Measurements from ENCODE around the gene ASB9. TPM values are rescaled to one million over a fixed set of nuclear protein-coding genes. Genes with fewer than 3 reads are reported as not detected.

ASB9 gene
- total RNA-seq, 2 donors from 2014 or later: 0.20 to 0.46 TPM

DNA sequence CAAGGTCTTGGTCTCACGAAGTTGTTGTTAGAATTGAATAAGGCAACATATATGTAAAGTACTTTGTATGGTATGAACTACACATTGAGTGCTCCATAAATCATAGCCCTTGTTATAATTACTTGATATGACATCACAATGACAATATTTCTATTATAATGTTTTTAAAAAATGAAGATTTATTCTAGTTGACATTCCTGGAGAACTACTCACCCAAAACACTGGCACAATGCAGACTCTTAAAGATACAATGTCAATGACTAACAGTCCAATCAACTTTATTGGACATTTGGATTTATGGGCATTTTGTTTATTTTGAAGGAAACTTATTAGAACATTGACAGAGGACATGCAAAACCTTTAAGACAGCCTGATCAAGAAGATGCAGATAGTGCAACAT is 55.3 kb downstream of the ASB9 start:
- Mint-ChIP-seq H3K9me3 (peaks cover 44% of the 10 kb centered on the region), H3K36me3 (ENCODE audit: low read depth) (no peaks in the 10 kb centered on the region), H3K4me3 (no peak overlapping the region), H3K4me1 (no peaks in the 10 kb centered on the region), H3K27ac (no peak overlapping the region), H3K27me3 (ENCODE audit: insufficient read depth) (peaks cover 8% of the 10 kb centered on the region)
- H3K27ac ChIP-seq (ENCODE audit: low read depth, low read length): no peak overlapping the region
- no peak overlapping the region for H3K4me3 ChIP-seq (ENCODE audit: low read length)
- WGBS, 2 experiments (ENCODE audit: insufficient coverage in 1 of 2, insufficient read length in 1 of 2): no CpG with 5 or more reads among the region's 1 CpG
- H3K4me1 ChIP-seq (ENCODE audit: control insufficient read depth, insufficient read depth, low read length): no peaks in the 10 kb centered on the region
- no peaks in the 10 kb centered on the region for H3K27me3 ChIP-seq (ENCODE audit: control insufficient read depth, insufficient read depth, low read length, poor library complexity, severe bottlenecking)
- H3K36me3 ChIP-seq (ENCODE audit: control insufficient read depth, insufficient read depth, low read length): no peaks in the 10 kb centered on the region
- TF ChIP-seq, protein P1, sequence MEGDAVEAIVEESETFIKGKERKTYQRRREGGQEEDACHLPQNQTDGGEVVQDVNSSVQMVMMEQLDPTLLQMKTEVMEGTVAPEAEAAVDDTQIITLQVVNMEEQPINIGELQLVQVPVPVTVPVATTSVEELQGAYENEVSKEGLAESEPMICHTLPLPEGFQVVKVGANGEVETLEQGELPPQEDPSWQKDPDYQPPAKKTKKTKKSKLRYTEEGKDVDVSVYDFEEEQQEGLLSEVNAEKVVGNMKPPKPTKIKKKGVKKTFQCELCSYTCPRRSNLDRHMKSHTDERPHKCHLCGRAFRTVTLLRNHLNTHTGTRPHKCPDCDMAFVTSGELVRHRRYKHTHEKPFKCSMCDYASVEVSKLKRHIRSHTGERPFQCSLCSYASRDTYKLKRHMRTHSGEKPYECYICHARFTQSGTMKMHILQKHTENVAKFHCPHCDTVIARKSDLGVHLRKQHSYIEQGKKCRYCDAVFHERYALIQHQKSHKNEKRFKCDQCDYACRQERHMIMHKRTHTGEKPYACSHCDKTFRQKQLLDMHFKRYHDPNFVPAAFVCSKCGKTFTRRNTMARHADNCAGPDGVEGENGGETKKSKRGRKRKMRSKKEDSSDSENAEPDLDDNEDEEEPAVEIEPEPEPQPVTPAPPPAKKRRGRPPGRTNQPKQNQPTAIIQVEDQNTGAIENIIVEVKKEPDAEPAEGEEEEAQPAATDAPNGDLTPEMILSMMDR (conservative IDR thresholded peaks at IDR 0.05): no peak
- no peak for DNase-seq
- H3K9me3 ChIP-seq (ENCODE audit: control insufficient read depth, low read length): no peaks in the 10 kb centered on the region
- H3K9ac ChIP-seq (ENCODE audit: extremely low read depth, low read length, poor library complexity, severe bottlenecking): no peak overlapping the region

DNA sequence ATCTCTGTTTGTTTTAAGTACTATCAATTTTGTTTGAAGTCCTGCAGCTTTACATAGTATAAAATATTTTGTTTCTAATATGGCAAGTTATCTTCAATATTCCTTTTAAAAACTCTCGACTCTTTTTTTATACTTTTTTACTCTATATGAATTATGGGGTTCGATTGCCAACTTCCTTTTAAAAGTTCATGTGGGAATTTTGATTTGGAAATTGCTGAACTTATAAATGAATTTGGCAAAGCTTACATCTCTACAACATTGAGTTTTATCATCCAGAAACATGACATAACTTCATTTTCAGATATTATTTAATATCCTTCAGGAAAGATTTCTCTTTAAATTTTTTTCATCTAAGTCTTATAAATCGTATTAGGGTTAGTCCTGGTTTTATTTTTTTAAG is 60.8 kb downstream of the ASB9 start:
- DNase-seq: no peak
- Mint-ChIP-seq H3K27me3 (ENCODE audit: insufficient read depth) (peaks cover 5% of the 10 kb centered on the region), H3K4me1 (no peaks in the 10 kb centered on the region), H3K4me3 (no peak overlapping the region), H3K27ac (no peak overlapping the region), H3K36me3 (ENCODE audit: low read depth) (no peaks in the 10 kb centered on the region), H3K9me3 (peaks cover 34% of the 10 kb centered on the region)
- H3K9ac ChIP-seq (ENCODE audit: extremely low read depth, low read length, poor library complexity, severe bottlenecking): no peak overlapping the region
- H3K4me1 ChIP-seq (ENCODE audit: control insufficient read depth, insufficient read depth, low read length): no peaks in the 10 kb centered on the region
- TF ChIP-seq, protein P1 (conservative IDR thresholded peaks at IDR 0.05): no peak
- H3K27me3 ChIP-seq (ENCODE audit: control insufficient read depth, insufficient read depth, low read length, poor library complexity, severe bottlenecking): no peaks in the 10 kb centered on the region
- H3K36me3 ChIP-seq (ENCODE audit: control insufficient read depth, insufficient read depth, low read length): no peaks in the 10 kb centered on the region
- no peak overlapping the region for H3K27ac ChIP-seq (ENCODE audit: low read depth, low read length)
- no peaks in the 10 kb centered on the region for H3K9me3 ChIP-seq (ENCODE audit: control insufficient read depth, low read length)
- H3K4me3 ChIP-seq (ENCODE audit: low read length): no peak overlapping the region
- WGBS, 2 experiments (ENCODE audit: insufficient coverage in 1 of 2, insufficient read length in 1 of 2): 100% methylated on average over 1 of the region's 3 CpGs; no CpG with 5 or more reads in 1 of the 2 experiments

DNA sequence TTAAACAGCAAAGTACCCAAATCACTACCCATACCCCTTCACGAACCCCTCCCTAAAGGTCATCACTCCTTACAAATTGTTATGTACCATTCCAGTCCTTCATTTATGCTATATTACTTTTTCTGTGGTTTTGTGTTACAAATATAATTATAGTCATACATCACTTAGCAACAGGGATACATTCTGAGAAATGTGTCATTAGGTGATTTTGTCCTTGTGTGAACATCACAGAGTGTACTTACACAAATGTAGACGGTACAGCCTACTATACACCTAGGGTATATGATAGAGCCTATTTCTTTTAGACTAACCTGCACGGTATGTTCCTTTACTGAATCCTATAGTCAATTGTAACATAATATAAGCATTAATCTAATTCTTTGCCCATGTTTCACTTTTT is 61.9 kb downstream of the ASB9 start:
- Mint-ChIP-seq H3K27ac (no peak overlapping the region), H3K27me3 (ENCODE audit: insufficient read depth) (peaks cover 3% of the 10 kb centered on the region), H3K9me3 (peaks cover 27% of the 10 kb centered on the region), H3K4me3 (no peak overlapping the region), H3K36me3 (ENCODE audit: low read depth) (no peaks in the 10 kb centered on the region), H3K4me1 (no peaks in the 10 kb centered on the region)
- no peaks in the 10 kb centered on the region for H3K9me3 ChIP-seq (ENCODE audit: control insufficient read depth, low read length)
- H3K4me1 ChIP-seq (ENCODE audit: control insufficient read depth, insufficient read depth, low read length): no peaks in the 10 kb centered on the region
- H3K27ac ChIP-seq (ENCODE audit: low read depth, low read length): no peak overlapping the region
- no peaks in the 10 kb centered on the region for H3K27me3 ChIP-seq (ENCODE audit: control insufficient read depth, insufficient read depth, low read length, poor library complexity, severe bottlenecking)
- H3K4me3 ChIP-seq (ENCODE audit: low read length): no peak overlapping the region
- DNase-seq: no peak
- WGBS, 2 experiments (ENCODE audit: insufficient coverage in 1 of 2, insufficient read length in 1 of 2): 71% methylated on average over 1 of the region's 3 CpGs; no CpG with 5 or more reads in 1 of the 2 experiments
- H3K36me3 ChIP-seq (ENCODE audit: control insufficient read depth, insufficient read depth, low read length): no peaks in the 10 kb centered on the region
- TF ChIP-seq, protein P1 (conservative IDR thresholded peaks at IDR 0.05): no peak
- H3K9ac ChIP-seq (ENCODE audit: extremely low read depth, low read length, poor library complexity, severe bottlenecking): no peak overlapping the region
